GM12878 (cell line): Measurements from ENCODE around the gene SOS1. TPM values are rescaled to one million over a fixed set of nuclear protein-coding genes. Genes with fewer than 3 reads are reported as not detected.

Source experiments
- BACH1 ChIP-seq: fragments of 450-650 bp; IDR thresholded peaks from 2 replicates; pipeline ENCODE4 v1.6.1; 2017; ENCODE audit warnings: mild to moderate bottlenecking, borderline replicate concordance
- CEBPZ ChIP-seq: fragments of 150-350 bp; IDR thresholded peaks from 2 replicates; pipeline ENCODE4 v1.6.1; 2016; ENCODE audit warnings: low read depth, low read length
- CHD1 ChIP-seq: IDR thresholded peaks from 2 replicates; pipeline ENCODE4 v1.6.1; 2012; ENCODE audit warnings: low read depth, low read length, improper control_type of control experiment
- E4F1 ChIP-seq: fragments of 450-650 bp; IDR thresholded peaks from 2 replicates; pipeline ENCODE4 v1.6.1; 2018; ENCODE audit warnings: borderline replicate concordance, mild to moderate bottlenecking; ENCODE audit not compliant: partially characterized antibody
- EGR1 ChIP-seq, 2 experiments: IDR thresholded peaks; 1 replicate in 1 of 2; 2 replicates in 1 of 2; pipeline ENCODE4 v1.6.1; 2011 to 2012; ENCODE audit warnings: low read depth in 2 of 2, low read length in 2 of 2, borderline replicate concordance in 1 of 2, mild to moderate bottlenecking in 1 of 2, moderate library complexity in 1 of 2
- HSF1 ChIP-seq: fragments of 150-350 bp; IDR thresholded peaks from 2 replicates; pipeline ENCODE4 v1.6.1; 2014; ENCODE audit warnings: mild to moderate bottlenecking, low read depth, low read length
- IRF4 ChIP-seq: IDR thresholded peaks from 2 replicates; pipeline ENCODE4 v1.6.1; 2011; ENCODE audit warnings: low read depth, low read length
- MTA3 ChIP-seq: IDR thresholded peaks from 2 replicates; pipeline ENCODE4 v1.6.1; 2012; ENCODE audit warnings: low read length, inconsistent platforms, borderline replicate concordance
- SIX5 ChIP-seq: IDR thresholded peaks from 2 replicates; pipeline ENCODE4 v1.6.1; 2011; ENCODE audit warnings: mild to moderate bottlenecking, low read depth, low read length, moderate library complexity; ENCODE audit not compliant: severe bottlenecking
- SP1 ChIP-seq: IDR thresholded peaks from one replicate; pipeline ENCODE4 v1.6.1; 2011; ENCODE audit warnings: low read depth, low read length
- TCF12 ChIP-seq: IDR thresholded peaks from 2 replicates; pipeline ENCODE4 v1.6.1; 2011; ENCODE audit warnings: low read depth, mild to moderate bottlenecking, low read length
- TCF7 ChIP-seq: IDR thresholded peaks from 2 replicates; pipeline ENCODE4 v1.6.1; 2014; ENCODE audit warnings: antibody characterized with exemption, borderline replicate concordance
- ZBTB4 ChIP-seq: fragments of 450-650 bp; formaldehyde crosslinking; IDR thresholded peaks from 2 replicates; pipeline ENCODE4 v1.4.0; 2022; ENCODE audit warnings: mild to moderate bottlenecking, moderate library complexity
- ZSCAN29 ChIP-seq: fragments of 450-650 bp; IDR thresholded peaks from 2 replicates; pipeline ENCODE4 v1.6.1; 2017; ENCODE audit warnings: mild to moderate bottlenecking, moderate library complexity
- polyA plus RNA-seq, 11 experiments: library from polyadenylated mRNA; depleted of rRNA in 4 of 11; unstranded in 6 of 11; stranded (reverse) in 5 of 11; fragments of >200 nt; fragmentation: Nextera tagmentation in 4 of 11; fragmentation: Illumina TruSeq in 1 of 11; extraction: Ambion mirVana in 4 of 11; extraction: Trizol in 1 of 11; gene quantifications; 1 replicate in 1 of 11; 2 replicates in 10 of 11; pipeline versions ENCODE4 v1.2.1 to v1.2.3, GENCODE V29; 2011 to 2016; ENCODE audit warnings: inconsistent platforms in 2 of 11, missing spikeins in 2 of 11, low read depth in 1 of 11
- total RNA-seq, 4 experiments: library from RNA; depleted of rRNA in 3 of 4; stranded (reverse); fragments of >200 nt in 3 of 4; fragmentation: Illumina TruSeq in 1 of 4; extraction: Trizol in 1 of 4; gene quantifications; 2 replicates each; pipeline versions ENCODE4 v1.2.1 to v1.2.3, GENCODE V29; 2013 to 2021

The SOS1 gene
- total and polyA plus RNA-seq, 10 of the 15 experiments (the other 5 are each of a cell fraction or from before 2014, with no cell fraction given): 2.1 to 24.1 (median 8.5) TPM

- TF ChIP-seq CEBPZ (no peak), SP1 (no peak), MTA3 (no peak), SIX5 (no peak), EGR1 (IDR thresholded peaks at IDR 0.05; ENCODE audit: borderline replicate concordance in 1 of 2, low read depth in 2 of 2, low read length in 2 of 2) (no peak), BACH1 (no peak), ZSCAN29 (no peak), TCF7 (no peak), TCF12 (no peak), HSF1 (no peak), E4F1 (no peak), CHD1 (no peak), ZBTB4 (CRISPR knock-in tag) (no peak), IRF4 (no peak)
Measured at GRCh38 chr2:39099870-39100728, 20.8 kb downstream of the SOS1 start (continued).
